OCI-LY3 (cell line): ENCODE results near the gene CHPF.
A peak's percentile ranks its signal among the peaks of the same experiment; 100 is the strongest.

ENCODE experiments used
- H2AFZ ChIP-seq: fragments of 200-600, 300-600 bp; shearing (Covaris generic); 2 replicates; pipeline ENCODE4 v1.6.0; 2014; ENCODE audit warnings: antibody characterized with exemption, low read depth, low read length
- H3K27ac ChIP-seq: fragments of 200-600, 300-600 bp; sonication (generic); 2 replicates; pipeline ENCODE4 v1.5.1; 2014; ENCODE audit warnings: mild to moderate bottlenecking, low read length, moderate library complexity, mixed read lengths
- H3K27me3 ChIP-seq: fragments of 200-600, 300-600 bp; sonication (generic); 2 replicates; pipeline ENCODE4 v1.6.1; 2014; ENCODE audit warnings: low read depth, low read length, mixed read lengths
- H3K36me3 ChIP-seq: fragments of 200-600, 300-600 bp; sonication (generic); replicated peaks from 2 replicates; pipeline ENCODE3; 2014; ENCODE audit warnings: low read depth, low read length, mixed read lengths
- H3K4me1 ChIP-seq: fragments of 300-600, 200-600 bp; sonication (generic); 2 replicates; pipeline ENCODE4 v1.6.1; 2014; ENCODE audit warnings: low read length, mixed read lengths
- H3K4me2 ChIP-seq: fragments of 200-600, 300-600 bp; sonication (generic); 2 replicates; pipeline ENCODE4 v1.6.1; 2014; ENCODE audit warnings: low read length, mixed read lengths
- H3K4me3 ChIP-seq: fragments of 300-600, 200-600 bp; sonication (generic); 2 replicates; pipeline ENCODE4 v1.5.1; 2014; ENCODE audit warnings: antibody characterized with exemption, mild to moderate bottlenecking, low read length, moderate library complexity
- H3K79me2 ChIP-seq: fragments of 300-600, 200-600 bp; shearing (Covaris generic); 2 replicates; pipeline ENCODE4 v1.6.1; 2014; ENCODE audit warnings: mild to moderate bottlenecking, low read length, mixed read lengths
- H3K9ac ChIP-seq: fragments of 300-600, 200-600 bp; shearing (Covaris generic); 2 replicates; pipeline ENCODE4 v1.6.0; 2014; ENCODE audit warnings: mild to moderate bottlenecking, low read length, moderate library complexity
- H3K9me3 ChIP-seq: fragments of 200-600, 300-600 bp; shearing (Covaris generic); 2 replicates; pipeline ENCODE4 v1.6.1; 2014; ENCODE audit warnings: low read length, mixed read lengths; ENCODE audit not compliant: insufficient read depth
- H4K20me1 ChIP-seq: fragments of 200-600, 300-600 bp; sonication (generic); 2 replicates; pipeline ENCODE4 v1.6.1; 2016; ENCODE audit warnings: low read length, mixed read lengths; ENCODE audit not compliant: insufficient read depth
- CTCF ChIP-seq: fragments of 200-600, 300-600 bp; sonication (generic); IDR thresholded peaks from 2 replicates; pipeline ENCODE4 v1.5.1; 2014; ENCODE audit warnings: antibody characterized with exemption, low read length, low read depth
- EZH2phosphoT487 ChIP-seq: fragments of 200-600 bp; shearing (Covaris generic); IDR thresholded peaks from 2 replicates; pipeline ENCODE4 v1.6.1; 2018; ENCODE audit warnings: antibody characterized with exemption, mixed run types, low read depth

The CHPF gene

GRCh38 chr2:219532378-219532649 lies 11.3 kb downstream of the CHPF start:
- H3K9me3 ChIP-seq: no peaks in the 10 kb centered on the region
- H3K9ac ChIP-seq: no peak overlapping the region
- H2AFZ ChIP-seq: no peak overlapping the region
- no peaks in the 10 kb centered on the region for H3K36me3 ChIP-seq
- no peak overlapping the region for H3K4me3 ChIP-seq
- H4K20me1 ChIP-seq: no peaks in the 10 kb centered on the region
- peaks cover 28% of the 10 kb centered on the region for H3K27me3 ChIP-seq
- H3K4me1 ChIP-seq: no peaks in the 10 kb centered on the region
- TF ChIP-seq EZH2phosphoT487: no peak
- no peak for TF ChIP-seq CTCF
- no peak overlapping the region for H3K4me2 ChIP-seq
- H3K27ac ChIP-seq: no peak overlapping the region
- no peaks in the 10 kb centered on the region for H3K79me2 ChIP-seq

GRCh38 chr2:219531639-219532377 lies 11.8 kb downstream of the CHPF start:
- H3K79me2 ChIP-seq: no peaks in the 10 kb centered on the region
- H3K9me3 ChIP-seq: no peaks in the 10 kb centered on the region
- TF ChIP-seq EZH2phosphoT487 (no peak), CTCF (no peak)
- H3K27ac ChIP-seq: no peak overlapping the region
- H3K9ac ChIP-seq: no peak overlapping the region
- no peak overlapping the region for H3K4me3 ChIP-seq
- H3K27me3 ChIP-seq: peaks cover 33% of the 10 kb centered on the region
- H4K20me1 ChIP-seq: no peaks in the 10 kb centered on the region
- no peaks in the 10 kb centered on the region for H3K4me1 ChIP-seq
- H3K36me3 ChIP-seq: no peaks in the 10 kb centered on the region
- no peak overlapping the region for H2AFZ ChIP-seq
- no peak overlapping the region for H3K4me2 ChIP-seq

GRCh38 chr2:219530048-219530963 lies 13.3 kb downstream of the CHPF start:
- peaks cover 37% of the 10 kb centered on the region for H3K27me3 ChIP-seq
- H3K36me3 ChIP-seq: no peaks in the 10 kb centered on the region
- no peaks in the 10 kb centered on the region for H4K20me1 ChIP-seq
- peak overlapping the region; percentile 50 for H3K4me2 ChIP-seq
- no peak overlapping the region for H3K27ac ChIP-seq
- no peak overlapping the region for H3K9ac ChIP-seq
- peak; percentile 77 for TF ChIP-seq CTCF
- TF ChIP-seq EZH2phosphoT487: no peak
- no peaks in the 10 kb centered on the region for H3K4me1 ChIP-seq
- H2AFZ ChIP-seq: no peak overlapping the region
- H3K9me3 ChIP-seq: no peaks in the 10 kb centered on the region
- H3K4me3 ChIP-seq: no peak overlapping the region
- H3K79me2 ChIP-seq: no peaks in the 10 kb centered on the region

- Histone ChIP-seq H4K20me1 (no peaks in the 10 kb centered on the region), H3K9me3 (no peaks in the 10 kb centered on the region), H3K27me3 (peaks cover 36% of the 10 kb centered on the region), H3K4me3 (no peak overlapping the region), H3K4me2 (no peak overlapping the region), H3K4me1 (no peaks in the 10 kb centered on the region), H3K27ac (no peak overlapping the region), H3K36me3 (no peaks in the 10 kb centered on the region), H3K9ac (no peak overlapping the region), H2AFZ (no peak overlapping the region), H3K79me2 (no peaks in the 10 kb centered on the region)
- TF ChIP-seq CTCF (no peak), EZH2phosphoT487 (no peak)
Observed at GRCh38 chr2:219527472-219527871, 16.1 kb downstream of the CHPF start.
